HAP-1 (cell line): ENCODE data around the gene PPTC7.
"Not testable (repeated sequence)": the region's sequence is repeated elsewhere in the genome, so short reads cannot be mapped to it uniquely, and the experiment has no call there.

Source experiments
- DNase-seq, 2 experiments: peaks; one replicate each; pipeline ENCODE4 v3.0.0-alpha.2; 2016 to 2020; ENCODE audit warnings: low spot score in 2 of 2
- H3K27me3 ChIP-seq: fragments of 250-450 bp; sonication (Bioruptor Pico); 2 replicates; pipeline ENCODE4 v1.5.1; 2020; ENCODE audit warnings: low read depth, mild to moderate bottlenecking, moderate library complexity
- H3K36me3 ChIP-seq: fragments of 250-450 bp; sonication (Bioruptor Pico); replicated peaks from 2 replicates; pipeline ENCODE4 v1.5.1; 2020; ENCODE audit warnings: mild to moderate bottlenecking
- H3K4me1 ChIP-seq: fragments of 250-450 bp; sonication (Bioruptor Pico); 2 replicates; pipeline ENCODE4 v1.5.1; 2020; ENCODE audit warnings: mild to moderate bottlenecking
- H3K4me3 ChIP-seq: fragments of 250-450 bp; sonication (Bioruptor Pico); 2 replicates; pipeline ENCODE4 v1.5.1; 2020; ENCODE audit warnings: mild to moderate bottlenecking, moderate library complexity
- H3K9me3 ChIP-seq: fragments of 250-450 bp; sonication (Bioruptor Pico); 2 replicates; pipeline ENCODE4 v1.5.1; 2020; ENCODE audit warnings: mild to moderate bottlenecking, moderate library complexity
- in situ Hi-C: fragments of 300-500 bp; cut with MboI; formaldehyde crosslinking; loops from 3 replicates; pipeline ENCODE4 v1.14.3; 2020; ENCODE audit warnings: low sequenced_read_pairs, inconsistent platforms, mixed read lengths

PPTC7 gene

DNA sequence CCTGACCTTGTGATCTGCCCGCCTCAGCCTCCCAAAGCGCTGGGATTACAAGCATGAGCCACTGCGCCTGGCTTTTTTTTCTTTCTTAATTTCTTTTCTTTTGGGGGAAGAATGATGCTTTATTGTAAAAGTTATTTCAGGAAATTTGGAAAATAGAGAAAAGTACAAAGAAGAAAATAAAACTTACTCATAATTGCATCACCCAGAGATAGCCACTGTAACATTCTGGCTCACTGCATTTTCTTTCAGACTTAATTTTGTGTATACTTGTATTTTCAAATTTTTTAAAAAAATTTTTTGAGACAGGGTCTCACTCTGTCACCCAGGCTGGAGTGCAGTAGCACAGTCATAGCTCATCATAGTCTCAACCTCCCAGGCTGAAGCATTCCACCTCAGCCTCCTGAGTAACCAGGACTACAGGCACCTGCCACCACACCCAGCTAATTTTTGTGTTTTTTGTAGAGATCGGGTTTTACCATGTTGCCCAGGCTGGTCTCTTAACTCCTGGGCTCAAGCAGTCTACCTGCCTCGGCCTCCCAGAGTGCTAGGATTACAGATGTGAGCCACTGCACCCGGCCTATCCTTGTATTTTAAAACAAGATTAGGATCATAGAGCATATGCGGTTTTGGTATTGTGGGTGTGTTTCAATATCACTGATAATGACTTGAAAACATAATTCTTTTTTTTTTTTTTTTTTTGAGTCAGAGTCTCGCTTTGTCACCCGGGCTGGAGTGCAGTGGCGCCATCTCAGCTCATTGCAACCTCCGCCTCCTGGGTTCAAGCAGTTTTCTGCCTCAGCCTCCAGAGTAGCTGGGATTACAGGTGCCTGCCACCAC lies 62.0 kb downstream of the PPTC7 start:
- H3K4me3 ChIP-seq, in situ Hi-C loops, DNase-seq, H3K36me3 ChIP-seq, H3K9me3 ChIP-seq, H3K27me3 ChIP-seq, H3K4me1 ChIP-seq: not testable (repeated sequence)

- H3K4me1 ChIP-seq, H3K27me3 ChIP-seq, H3K4me3 ChIP-seq, in situ Hi-C loops, H3K36me3 ChIP-seq, H3K9me3 ChIP-seq, DNase-seq: not testable (repeated sequence)
Measured at GRCh38 chr12:110518014-110518413, 65.1 kb downstream of the PPTC7 start.

DNA sequence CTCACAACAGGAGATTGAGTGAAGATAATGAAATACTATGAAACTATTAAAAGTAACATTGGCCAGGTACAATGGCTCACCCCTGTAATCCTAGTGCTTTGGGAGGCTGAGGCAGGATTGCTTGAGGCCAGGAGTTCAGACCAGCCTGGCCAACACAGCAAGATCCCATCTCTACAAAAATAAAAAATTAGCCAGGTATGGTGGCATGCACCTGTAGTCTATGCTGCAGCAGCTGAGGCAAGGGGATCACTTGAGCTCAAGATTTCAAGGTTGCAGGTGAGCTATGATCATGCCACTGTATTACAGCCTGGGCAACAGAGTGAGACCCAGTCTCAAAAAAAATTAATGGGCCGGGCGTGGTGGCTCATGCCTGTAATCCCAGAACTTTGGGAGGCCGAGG lies 66.1 kb downstream of the PPTC7 start:
- DNase-seq, result no peak
- Histone ChIP-seq H3K9me3 (no peaks in the 10 kb centered on the region), H3K4me1 (no peaks in the 10 kb centered on the region), H3K4me3 (no peak overlapping the region), H3K36me3 (no peaks in the 10 kb centered on the region), H3K27me3 (no peaks in the 10 kb centered on the region)
- in situ Hi-C loops, result no loop called here

DNA sequence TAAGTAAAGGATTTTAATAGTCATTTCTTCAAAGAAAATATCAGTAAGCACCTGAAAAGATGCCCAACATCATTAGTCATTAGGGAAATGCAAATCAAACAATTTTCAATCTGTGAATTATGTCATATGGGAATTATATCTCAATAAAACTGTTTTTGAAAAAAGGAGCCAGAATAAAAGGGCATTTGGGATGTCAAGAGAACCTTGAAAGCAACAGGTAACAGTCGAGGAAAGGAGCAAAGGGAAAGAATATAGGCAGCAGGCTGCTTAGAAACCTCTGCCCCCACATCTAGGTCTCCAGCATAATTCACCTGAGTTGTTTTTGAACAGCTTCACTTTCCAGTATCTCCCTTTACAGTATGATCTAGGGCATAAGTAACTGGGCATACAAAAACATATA lies 68.8 kb downstream of the PPTC7 start:
- no peak overlapping the region for H3K4me3 ChIP-seq
- H3K36me3 ChIP-seq, result no peaks in the 10 kb centered on the region
- in situ Hi-C loops, result no loop called here
- no peaks in the 10 kb centered on the region for H3K9me3 ChIP-seq
- H3K4me1 ChIP-seq, result no peaks in the 10 kb centered on the region
- H3K27me3 ChIP-seq, result no peaks in the 10 kb centered on the region
- DNase-seq, result no peak

DNA sequence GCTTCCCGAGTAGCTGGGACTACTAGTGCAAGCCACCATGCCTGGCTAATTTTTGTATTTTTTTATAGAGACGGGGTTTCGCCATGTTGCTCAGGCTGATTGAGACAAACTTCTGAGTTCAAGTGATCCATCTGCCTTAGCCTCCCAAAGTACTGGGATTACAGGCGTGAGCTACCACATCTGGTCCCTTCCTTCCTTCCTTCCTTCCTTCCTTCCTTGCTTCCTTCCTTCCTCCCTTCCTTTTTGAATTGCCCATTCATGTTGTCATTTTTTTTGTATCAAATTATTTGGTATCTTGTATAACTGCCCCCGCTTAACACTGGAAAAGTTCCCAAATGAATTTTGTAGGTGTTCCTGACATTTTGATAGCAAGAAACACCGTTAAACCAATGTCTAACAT lies 69.3 kb downstream of the PPTC7 start:
- DNase-seq, result no peak
- Histone ChIP-seq H3K36me3 (no peaks in the 10 kb centered on the region), H3K4me3 (no peak overlapping the region), H3K27me3 (no peaks in the 10 kb centered on the region), H3K4me1 (no peaks in the 10 kb centered on the region), H3K9me3 (no peaks in the 10 kb centered on the region)
- in situ Hi-C loops, result no loop called here

DNA sequence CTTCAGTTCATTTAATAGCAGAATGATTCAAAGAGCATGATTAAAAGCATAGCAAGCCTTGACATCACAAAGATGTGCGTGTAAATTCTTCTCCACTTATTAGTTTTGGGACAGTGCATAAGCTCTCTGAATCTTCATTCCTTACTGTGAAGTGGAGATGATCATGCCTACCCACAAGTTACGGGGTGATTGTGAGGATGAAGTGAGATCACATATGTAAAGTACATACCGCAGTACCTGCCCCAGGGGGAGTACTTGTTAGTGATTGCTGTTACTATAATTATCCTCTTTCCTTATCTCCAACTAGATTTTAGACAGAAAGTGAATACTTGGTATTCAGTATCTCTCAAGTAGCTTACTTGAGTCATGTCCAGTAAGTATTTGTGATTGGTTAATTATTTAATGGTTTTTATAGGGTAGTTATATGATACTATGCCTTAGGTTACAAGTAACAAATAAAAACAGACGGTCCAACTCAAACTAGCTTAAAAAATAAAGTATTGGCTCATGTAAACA lies 75.0 kb downstream of the PPTC7 start:
- no peaks in the 10 kb centered on the region for H3K9me3 ChIP-seq
- H3K4me3 ChIP-seq, result no peak overlapping the region
- no peak for DNase-seq
- H3K4me1 ChIP-seq, result no peaks in the 10 kb centered on the region
- no peaks in the 10 kb centered on the region for H3K27me3 ChIP-seq
- in situ Hi-C loops, result no loop called here
- no peaks in the 10 kb centered on the region for H3K36me3 ChIP-seq

DNA sequence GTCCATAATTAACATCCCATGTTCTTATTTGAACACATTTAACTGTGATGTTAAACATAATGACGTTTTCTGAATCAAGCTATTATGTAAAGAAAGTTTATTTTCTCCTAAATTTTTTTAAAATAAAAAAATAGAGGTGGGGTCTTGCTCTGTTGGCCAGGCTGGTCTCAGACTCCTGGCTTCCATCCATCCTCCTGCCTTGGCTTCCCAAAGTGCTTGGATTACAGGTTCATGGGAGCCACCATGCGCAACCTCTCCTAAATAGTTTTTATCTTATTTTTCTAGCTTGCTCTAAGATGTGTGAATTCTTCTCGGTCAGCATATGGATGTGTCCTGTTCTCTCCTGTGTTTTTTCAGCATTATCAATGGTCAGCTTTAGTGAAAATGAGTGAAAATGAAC lies 77.8 kb downstream of the PPTC7 start:
- H3K4me3 ChIP-seq, result no peak overlapping the region
- DNase-seq, result no peak
- no peaks in the 10 kb centered on the region for H3K36me3 ChIP-seq
- no peaks in the 10 kb centered on the region for H3K9me3 ChIP-seq
- H3K4me1 ChIP-seq, result peaks cover 3% of the 10 kb centered on the region
- no peaks in the 10 kb centered on the region for H3K27me3 ChIP-seq
- in situ Hi-C loops, result no loop called here

DNA sequence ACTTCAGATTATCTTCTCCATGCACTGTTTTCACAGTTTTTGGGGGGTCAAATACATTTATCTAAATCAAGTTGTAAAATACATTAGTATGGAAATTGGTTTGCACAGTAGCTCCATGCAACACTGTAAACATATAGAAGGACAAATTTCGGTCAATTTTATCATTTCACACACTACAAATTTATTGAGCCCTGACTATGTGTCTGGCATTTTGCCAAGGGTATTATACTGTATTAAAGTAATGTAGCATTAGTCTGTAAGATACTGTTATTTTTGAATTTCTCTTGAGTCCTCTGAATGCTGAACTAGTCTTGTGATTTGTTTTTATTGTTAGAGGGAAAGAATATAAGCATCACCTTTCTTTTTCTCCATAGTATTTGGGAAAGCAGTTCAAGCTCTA lies 79.7 kb downstream of the PPTC7 start:
- Histone ChIP-seq H3K9me3 (no peaks in the 10 kb centered on the region), H3K4me3 (no peak overlapping the region), H3K36me3 (peaks cover 1% of the 10 kb centered on the region), H3K27me3 (no peaks in the 10 kb centered on the region), H3K4me1 (peaks cover 18% of the 10 kb centered on the region)
- in situ Hi-C loops, result no loop called here
- no peak for DNase-seq

GRCh38 chr12:110501752-110502738 lies 81.1 kb downstream of the PPTC7 start, which contains the start of the genes RAD9B and VPS29:
Gene RAD9B, plus strand, starts transcription at chr12:110502331. Its CDS starts 7 bp downstream, at chr12:110502338.
Gene VPS29, minus strand, starts transcription at chr12:110502111. Its CDS starts 60 bp downstream, at chr12:110502051.
- no peaks in the 10 kb centered on the region for H3K9me3 ChIP-seq
- in situ Hi-C loops, result no loop called here
- H3K36me3 ChIP-seq, result peaks cover 4% of the 10 kb centered on the region
- H3K4me3 ChIP-seq, result peak within 1 kb of the TSS; percentile 93
- peak; percentile 97 to 99 for DNase-seq
- peaks cover 21% of the 10 kb centered on the region for H3K4me1 ChIP-seq
- no peaks in the 10 kb centered on the region for H3K27me3 ChIP-seq

DNA sequence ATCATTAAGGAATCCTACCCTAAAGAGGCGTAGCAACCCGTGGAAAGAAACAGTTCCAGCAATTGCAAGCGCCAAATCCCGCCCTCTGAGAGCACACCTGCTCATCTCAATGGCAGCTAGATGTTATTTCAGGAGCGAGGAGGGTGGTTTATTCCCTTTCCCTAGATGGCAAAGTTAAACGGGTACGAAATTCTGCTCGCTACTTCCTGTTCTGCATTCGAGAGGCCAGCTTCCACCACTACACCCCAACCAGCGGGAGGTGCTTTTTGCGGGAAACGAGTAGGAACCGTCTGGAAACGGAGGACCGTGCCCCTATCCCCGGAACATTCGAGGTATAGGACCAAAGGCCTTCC lies 81.7 kb downstream of the PPTC7 start:
- in situ Hi-C loops, result no loop called here
- Histone ChIP-seq H3K9me3 (no peaks in the 10 kb centered on the region), H3K4me1 (peaks cover 21% of the 10 kb centered on the region), H3K4me3 (peak overlapping the region; percentile 93), H3K36me3 (peaks cover 8% of the 10 kb centered on the region), H3K27me3 (no peaks in the 10 kb centered on the region)
- DNase-seq, result peak; percentile 47 to 58

DNA sequence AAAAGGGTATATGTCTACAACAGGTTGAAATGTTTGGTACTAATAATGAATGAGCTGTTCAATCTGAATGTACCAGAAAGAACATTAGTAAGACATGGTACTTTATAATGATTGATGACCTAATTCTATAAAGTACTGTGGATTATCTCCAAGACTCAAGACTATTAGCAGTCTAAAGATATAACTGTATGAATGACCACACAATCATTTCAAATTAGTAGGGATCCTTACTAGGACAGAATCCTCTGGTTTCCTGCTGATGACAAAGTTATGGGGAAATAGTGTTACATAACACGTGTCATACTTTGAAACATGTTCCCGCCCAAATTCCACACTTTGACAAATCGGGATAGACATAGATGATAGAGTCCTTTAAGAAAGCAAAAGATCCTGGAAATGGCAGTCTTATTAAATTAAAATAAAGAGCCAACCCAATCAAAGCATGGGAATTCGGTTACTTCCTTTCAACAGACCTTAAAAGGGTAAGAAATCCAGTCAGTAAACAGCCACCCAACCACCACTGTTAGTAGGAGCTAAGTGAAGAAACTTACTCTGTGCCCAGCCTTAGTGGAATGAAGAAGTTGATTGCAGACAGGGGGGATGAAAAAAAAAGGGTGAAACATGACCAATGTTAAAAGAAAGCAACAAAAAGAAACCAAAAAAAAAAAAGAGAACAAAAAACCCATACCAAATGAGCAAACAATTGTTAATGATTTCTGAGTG lies 84.0 kb downstream of the PPTC7 start:
- in situ Hi-C loops, result no loop called here
- Histone ChIP-seq H3K27me3 (no peaks in the 10 kb centered on the region), H3K9me3 (no peaks in the 10 kb centered on the region), H3K4me3 (no peak overlapping the region), H3K4me1 (peaks cover 21% of the 10 kb centered on the region), H3K36me3 (peaks cover 29% of the 10 kb centered on the region)
- DNase-seq, result no peak
